K562 (cell line): ENCODE measurements around the gene DEF6. TPM values are rescaled to one million over a fixed set of nuclear protein-coding genes. Genes with fewer than 3 reads are reported as not detected.

Experiments used
- CHAMP1 ChIP-seq: fragments of 450-650 bp; IDR thresholded peaks from 2 replicates; pipeline ENCODE4 v1.6.1; 2016; ENCODE audit warnings: mild to moderate bottlenecking
- ERF ChIP-seq: fragments of 450-650 bp; formaldehyde crosslinking; IDR thresholded peaks from 2 replicates; pipeline ENCODE4 v1.4.0; 2020; ENCODE audit warnings: mild to moderate bottlenecking, mixed read lengths
- ETV1 ChIP-seq: fragments of 450-650 bp; conservative IDR thresholded peaks from 2 replicates; pipeline ENCODE4 v1.6.1; 2016; ENCODE audit warnings: missing genetic modification characterization, control low read depth, low read depth, missing compliant biosample characterization
- FOXO4 ChIP-seq: fragments of 450-650 bp; formaldehyde crosslinking; IDR thresholded peaks from 2 replicates; pipeline ENCODE4 v1.4.0; 2020; ENCODE audit warnings: mild to moderate bottlenecking, moderate library complexity
- GTF2F1 ChIP-seq: IDR thresholded peaks from 2 replicates; pipeline ENCODE4 v1.6.1; 2011; ENCODE audit warnings: low read depth, low read length, improper control_type of control experiment
- HEY1 ChIP-seq: fragments of 250-450 bp; sonication (Bioruptor Pico); IDR thresholded peaks from 2 replicates; pipeline ENCODE4 v1.5.0; 2020; ENCODE audit warnings: mild to moderate bottlenecking, moderate library complexity, borderline replicate concordance
- KLF13 ChIP-seq: fragments of 450-650 bp; IDR thresholded peaks from 2 replicates; pipeline ENCODE4 v1.6.1; 2016; ENCODE audit warnings: missing genetic modification characterization, low read depth, mild to moderate bottlenecking, missing compliant biosample characterization, moderate library complexity, borderline replicate concordance
- MCM7 ChIP-seq, 2 experiments: fragments of 450-650 bp; IDR thresholded peaks; 2 replicates each; pipeline ENCODE4 v1.6.1; 2016 to 2018
- MEF2A ChIP-seq: IDR thresholded peaks from 2 replicates; pipeline ENCODE4 v1.6.1; 2011; ENCODE audit warnings: low read depth, mild to moderate bottlenecking, low read length, moderate library complexity; ENCODE audit not compliant: control insufficient read depth
- NCOA2 ChIP-seq, 2 experiments: fragments of 450-650 bp; IDR thresholded peaks; 2 replicates each; pipeline ENCODE4 v1.6.1; 2018; ENCODE audit warnings: mild to moderate bottlenecking in 2 of 2, moderate library complexity in 1 of 2; ENCODE audit not compliant: partially characterized antibody in 2 of 2
- NCOA6 ChIP-seq: fragments of 450-650 bp; IDR thresholded peaks from 2 replicates; pipeline ENCODE4 v1.6.1; 2017; ENCODE audit warnings: mild to moderate bottlenecking
- PATZ1 ChIP-seq: fragments of 250-450 bp; sonication (Bioruptor Pico); IDR thresholded peaks from 2 replicates; pipeline ENCODE4 v1.5.0; 2020; ENCODE audit warnings: mild to moderate bottlenecking, borderline replicate concordance
- RBBP5 ChIP-seq: fragments of 200-600 bp; sonication (generic); IDR thresholded peaks from 2 replicates; pipeline ENCODE4 v1.6.1; 2012; ENCODE audit warnings: borderline replicate concordance, mild to moderate bottlenecking, low read length, control low read depth, inconsistent platforms; ENCODE audit not compliant: insufficient read depth, poor library complexity, severe bottlenecking
- RBM14 ChIP-seq: fragments of 200-400 bp; formaldehyde crosslinking; IDR thresholded peaks from 2 replicates; pipeline ENCODE4 v1.6.1; 2018; ENCODE audit warnings: low read depth, mild to moderate bottlenecking, low read length, moderate library complexity, borderline replicate concordance; ENCODE audit not compliant: insufficient read depth
- RBM25 ChIP-seq: fragments of 200-400 bp; formaldehyde crosslinking; IDR thresholded peaks from 2 replicates; pipeline ENCODE4 v1.6.1; 2018; ENCODE audit warnings: low read length, low read depth, moderate library complexity; ENCODE audit not compliant: severe bottlenecking
- RBM34 ChIP-seq: fragments of 200-400 bp; formaldehyde crosslinking; IDR thresholded peaks from 2 replicates; pipeline ENCODE4 v1.6.1; 2018; ENCODE audit warnings: low read length, borderline replicate concordance; ENCODE audit not compliant: insufficient read depth
- SREBF1 ChIP-seq: fragments of 150-350 bp; IDR thresholded peaks from 2 replicates; pipeline ENCODE4 v1.6.1; 2014; ENCODE audit warnings: antibody characterized with exemption, low read depth, low read length, borderline replicate concordance
- ZBED1 ChIP-seq: IDR thresholded peaks from 2 replicates; pipeline ENCODE4 v1.6.1; 2014
- ZNF12 ChIP-seq: sonication (generic); formaldehyde crosslinking; IDR thresholded peaks from 2 replicates; pipeline ENCODE4 v1.4.0; 2020; ENCODE audit warnings: mild to moderate bottlenecking, missing genetic modification reagents
- ZNF444 ChIP-seq: fragments of 250-450 bp; sonication (Bioruptor Pico); IDR thresholded peaks from 2 replicates; pipeline ENCODE4 v1.4.0; 2020; ENCODE audit warnings: mild to moderate bottlenecking, moderate library complexity
- ZNF511 ChIP-seq: sonication (generic); formaldehyde crosslinking; IDR thresholded peaks from 2 replicates; pipeline ENCODE4 v1.8.0; 2022; ENCODE audit warnings: mild to moderate bottlenecking, missing genetic modification reagents
- ZZZ3 ChIP-seq: fragments of 450-650 bp; IDR thresholded peaks from 2 replicates; pipeline ENCODE4 v1.6.1; 2016; ENCODE audit warnings: antibody characterized with exemption, mild to moderate bottlenecking, moderate library complexity
- polyA plus RNA-seq, 8 experiments: library from polyadenylated mRNA; depleted of rRNA in 4 of 8; stranded (reverse) in 5 of 8; unstranded in 3 of 8; fragments of >200 nt; fragmentation: Nextera tagmentation in 2 of 8; fragmentation: Illumina TruSeq in 1 of 8; extraction: Ambion mirVana in 2 of 8; extraction: Trizol in 1 of 8; gene quantifications; 2 replicates each; pipeline versions ENCODE4 v1.2.1 to v1.2.3, GENCODE V29; 2011 to 2014; ENCODE audit warnings: inconsistent platforms in 1 of 8, missing spikeins in 1 of 8
- total RNA-seq, 7 experiments: library from RNA; depleted of rRNA in 6 of 7; stranded (reverse); fragments of >200 nt in 6 of 7; fragmentation: Illumina TruSeq in 2 of 7; extraction: Trizol in 2 of 7; gene quantifications; 2 replicates each; pipeline versions ENCODE4 v1.2.1 to v1.2.3, GENCODE V29; 2011 to 2021; ENCODE audit warnings: low replicate concordance in 1 of 7

Gene DEF6
- total and polyA plus RNA-seq, 9 of the 15 experiments (the other 6 are each of a cell fraction or from before 2014, with no cell fraction given): 1.3 to 44.6 (median 22.7) TPM

GRCh38 chr6:35343092-35343834 is 45.6 kb downstream of the DEF6 start (continued):
- TF ChIP-seq FOXO4 (CRISPR knock-in tag) (no peak), GTF2F1 (no peak), MCM7 (IDR thresholded peaks at IDR 0.05) (no peak), SREBF1 (no peak), ERF (no peak), ZNF444 (no peak), KLF13 (tag) (no peak), NCOA2 (IDR thresholded peaks at IDR 0.05; ENCODE audit: partially characterized antibody in 2 of 2) (no peak), NCOA6 (no peak), RBM25 (no peak), ZZZ3 (no peak), ZNF511 (no peak), ETV1 (peak; percentile 89), ZBED1 (0 out of 2 replicates have a peak, but pooled peaks have one; percentile 27), RBM34 (no peak), PATZ1 (CRISPR knock-in tag) (no peak), MEF2A (no peak), RBBP5 (no peak), RBM14 (no peak), HEY1 (CRISPR knock-in tag) (no peak), ZNF12 (CRISPR knock-in tag) (0 out of 2 replicates have a peak, but pooled peaks have one; percentile 11), CHAMP1 (no peak)
